Ammon's horn (tissue), 1 donor: ENCODE measurements around the gene PLEKHG1.

Experiments used
- DNase-seq: peaks from one replicate; pipeline ENCODE4 v3.0.0-alpha.2; 2016; ENCODE audit warnings: low spot score

PLEKHG1 gene

GRCh38 chr6:150589852-150590251 lies 9.8 kb upstream of the PLEKHG1 start:
- no peak for DNase-seq

- DNase-seq = no peak
Measured at GRCh38 chr6:150590446-150590845, 9.2 kb upstream of the PLEKHG1 start.

GRCh38 chr6:150592377-150592995 lies 7.2 kb upstream of the PLEKHG1 start:
- DNase-seq = no peak

- no peak for DNase-seq
Measured at GRCh38 chr6:150593119-150593518, 6.6 kb upstream of the PLEKHG1 start.

GRCh38 chr6:150596439-150596838 lies 3.2 kb upstream of the PLEKHG1 start:
- no peak for DNase-seq

GRCh38 chr6:150598401-150598800 lies 1.3 kb upstream of the PLEKHG1 start:
- no peak for DNase-seq

GRCh38 chr6:150598858-150599198 lies 857 bp upstream of the PLEKHG1 start:
- no peak for DNase-seq

GRCh38 chr6:150600010-150600300 lies 270 bp downstream of the PLEKHG1 start:
- no peak for DNase-seq

GRCh38 chr6:150600301-150601017 lies 774 bp downstream of the PLEKHG1 start:
- DNase-seq = peak; percentile 52

- no peak for DNase-seq
Measured at GRCh38 chr6:150601439-150601838, 1.8 kb downstream of the PLEKHG1 start.

GRCh38 chr6:150603176-150603575 lies 3.5 kb downstream of the PLEKHG1 start:
- DNase-seq = no peak

- DNase-seq = no peak
Measured at GRCh38 chr6:150604467-150604866, 4.8 kb downstream of the PLEKHG1 start.

GRCh38 chr6:150605333-150605732 lies 5.6 kb downstream of the PLEKHG1 start:
- DNase-seq = no peak

GRCh38 chr6:150606168-150606591 lies 6.5 kb downstream of the PLEKHG1 start:
- no peak for DNase-seq

GRCh38 chr6:150606647-150607328 lies 7.1 kb downstream of the PLEKHG1 start:
- DNase-seq = no peak

GRCh38 chr6:150607329-150607650 lies 7.6 kb downstream of the PLEKHG1 start:
- no peak for DNase-seq

- DNase-seq = no peak
Measured at GRCh38 chr6:150610584-150610983, 10.9 kb downstream of the PLEKHG1 start.

- DNase-seq = no peak
Measured at GRCh38 chr6:150613269-150613668, 13.6 kb downstream of the PLEKHG1 start.

- DNase-seq = no peak
Measured at GRCh38 chr6:150615967-150616366, 16.3 kb downstream of the PLEKHG1 start.

GRCh38 chr6:150616586-150616985 lies 16.9 kb downstream of the PLEKHG1 start:
- no peak for DNase-seq

- no peak for DNase-seq
Measured at GRCh38 chr6:150617062-150617461, 17.4 kb downstream of the PLEKHG1 start.

- DNase-seq = no peak
Measured at GRCh38 chr6:150617496-150618460, 18.1 kb downstream of the PLEKHG1 start.

- DNase-seq = no peak
Measured at GRCh38 chr6:150619275-150619674, 19.6 kb downstream of the PLEKHG1 start.
